Central memory CD8-positive, alpha-beta T cell (primary cell): ENCODE data around the gene ZCCHC14.

Experiments
- ATAC-seq: fragments of 150-1000 bp; cut with Tn5 transposase; replicated peaks from 2 replicates; pipeline ENCODE4 v1.10.0; 2022; ENCODE audit warnings: mild to moderate bottlenecking, moderate FRiP score, moderate number of reproducible peaks; ENCODE audit not compliant: poor library complexity, severe bottlenecking; ENCODE audit errors: extremely low read depth
- DNase-seq, 2 donors: peaks; one replicate each; pipeline ENCODE4 v3.0.0; 2021; ENCODE audit warnings: low spot score in 2 of 2
- H3K27ac Mint-ChIP-seq: one replicate; pipeline ENCODE4 v1.8.0; 2022; ENCODE audit warnings: low read depth, mild to moderate bottlenecking, moderate library complexity, mixed read lengths
- H3K27me3 Mint-ChIP-seq: one replicate; pipeline ENCODE4 v1.8.0; 2022; ENCODE audit warnings: mixed read lengths
- H3K36me3 Mint-ChIP-seq: one replicate; pipeline ENCODE4 v1.8.0; 2022; ENCODE audit warnings: mild to moderate bottlenecking, moderate library complexity, mixed read lengths; ENCODE audit not compliant: insufficient read depth
- H3K4me1 Mint-ChIP-seq: one replicate; pipeline ENCODE4 v1.8.0; 2022; ENCODE audit warnings: mixed read lengths
- H3K4me3 Mint-ChIP-seq: one replicate; pipeline ENCODE4 v1.8.0; 2022; ENCODE audit warnings: mild to moderate bottlenecking, moderate library complexity, mixed read lengths
- H3K9me3 Mint-ChIP-seq: one replicate; pipeline ENCODE4 v1.8.0; 2022; ENCODE audit warnings: mixed read lengths

Gene ZCCHC14

DNA sequence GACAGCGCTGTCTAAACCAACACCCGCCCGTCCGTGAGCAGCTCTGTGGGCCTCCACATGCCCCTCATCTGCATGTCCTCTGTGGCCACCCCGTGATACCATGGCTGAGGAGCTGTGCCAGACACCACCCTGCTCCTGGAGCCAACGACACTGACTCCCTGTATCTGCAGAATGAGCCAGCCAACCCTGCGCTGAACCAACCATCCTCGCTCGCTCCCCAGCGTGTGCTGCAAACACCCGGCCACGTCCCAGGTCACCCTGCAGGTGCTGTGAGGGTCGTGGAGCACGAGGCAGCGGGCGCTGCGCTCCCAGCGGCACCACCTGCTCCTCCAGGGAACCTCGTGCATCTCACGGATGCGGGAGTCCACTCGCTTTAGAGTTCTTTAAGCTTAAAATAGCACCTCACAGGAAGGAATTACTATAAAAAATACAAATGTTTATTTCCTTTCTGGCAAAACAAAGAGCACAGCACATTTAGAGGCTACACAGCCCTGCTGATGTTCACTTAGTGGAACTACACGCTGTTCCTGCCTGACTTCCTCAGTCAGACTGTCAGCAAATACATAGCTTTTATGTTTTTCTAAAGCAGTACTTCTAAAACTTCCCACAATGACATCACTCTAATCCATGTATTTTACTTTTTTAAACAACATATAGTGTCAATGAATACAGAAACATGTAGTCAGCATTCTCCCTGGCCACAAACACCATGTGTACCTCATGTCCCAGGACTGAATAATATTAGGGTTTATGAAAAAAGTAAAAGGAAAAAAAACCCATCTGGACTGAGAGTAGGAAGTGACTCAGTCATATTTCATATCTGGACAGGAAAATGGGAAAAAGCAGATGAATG lies 57.2 kb downstream of the ZCCHC14 start:
- H3K36me3 Mint-ChIP-seq = peaks cover 3% of the 10 kb centered on the region
- DNase-seq (no peak), ATAC-seq (no peak)
- no peaks in the 10 kb centered on the region for H3K9me3 Mint-ChIP-seq
- H3K27ac Mint-ChIP-seq = no peak overlapping the region
- H3K27me3 Mint-ChIP-seq = no peaks in the 10 kb centered on the region
- peaks cover 10% of the 10 kb centered on the region for H3K4me1 Mint-ChIP-seq
- H3K4me3 Mint-ChIP-seq = no peak overlapping the region

DNA sequence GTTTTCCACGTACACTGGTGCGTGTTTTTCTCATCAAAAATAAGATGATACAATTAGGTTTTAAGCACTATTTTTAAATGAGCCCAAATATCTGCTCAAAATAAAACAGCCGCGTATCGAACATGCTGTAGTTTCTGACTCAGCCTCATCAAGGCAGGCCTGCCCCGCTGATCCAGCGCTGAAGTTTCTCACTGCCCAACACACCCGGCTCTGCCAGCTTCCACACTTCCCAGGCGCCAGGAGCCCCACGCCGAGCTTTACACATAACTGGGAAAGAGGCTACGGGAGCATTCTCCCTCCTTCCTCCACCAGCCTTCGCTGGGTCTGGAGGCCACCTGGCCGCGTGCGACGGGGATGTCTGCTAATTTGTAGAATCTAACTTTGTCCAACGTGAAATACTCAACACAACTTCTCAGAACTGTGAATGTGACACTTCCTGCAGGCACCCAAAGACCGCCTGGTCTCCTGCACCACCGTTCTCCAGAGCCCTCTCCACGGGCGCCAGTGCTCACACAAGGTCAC lies 58.6 kb downstream of the ZCCHC14 start:
- no peaks in the 10 kb centered on the region for H3K27me3 Mint-ChIP-seq
- H3K27ac Mint-ChIP-seq = no peak overlapping the region
- DNase-seq (no peak), ATAC-seq (no peak)
- H3K4me3 Mint-ChIP-seq = no peak overlapping the region
- H3K9me3 Mint-ChIP-seq = no peaks in the 10 kb centered on the region
- H3K4me1 Mint-ChIP-seq = peaks cover 10% of the 10 kb centered on the region
- peaks cover 4% of the 10 kb centered on the region for H3K36me3 Mint-ChIP-seq

GRCh38 chr16:87432330-87432915 lies 60.4 kb downstream of the ZCCHC14 start:
- no peaks in the 10 kb centered on the region for H3K9me3 Mint-ChIP-seq
- H3K36me3 Mint-ChIP-seq = peaks cover 4% of the 10 kb centered on the region
- H3K27me3 Mint-ChIP-seq = no peaks in the 10 kb centered on the region
- H3K27ac Mint-ChIP-seq = no peak overlapping the region
- ATAC-seq = no peak
- H3K4me3 Mint-ChIP-seq = no peak overlapping the region
- H3K4me1 Mint-ChIP-seq = peaks cover 10% of the 10 kb centered on the region
- DNase-seq = no peak

- peaks cover 8% of the 10 kb centered on the region for H3K4me1 Mint-ChIP-seq
- H3K27me3 Mint-ChIP-seq = no peaks in the 10 kb centered on the region
- H3K36me3 Mint-ChIP-seq = peaks cover 4% of the 10 kb centered on the region
- H3K4me3 Mint-ChIP-seq = no peak overlapping the region
- no peak for ATAC-seq
- H3K9me3 Mint-ChIP-seq = no peaks in the 10 kb centered on the region
- no peak for DNase-seq
- no peak overlapping the region for H3K27ac Mint-ChIP-seq
These were observed 60.9 kb downstream of the ZCCHC14 start for GRCh38 chr16:87431926-87432325.

DNA sequence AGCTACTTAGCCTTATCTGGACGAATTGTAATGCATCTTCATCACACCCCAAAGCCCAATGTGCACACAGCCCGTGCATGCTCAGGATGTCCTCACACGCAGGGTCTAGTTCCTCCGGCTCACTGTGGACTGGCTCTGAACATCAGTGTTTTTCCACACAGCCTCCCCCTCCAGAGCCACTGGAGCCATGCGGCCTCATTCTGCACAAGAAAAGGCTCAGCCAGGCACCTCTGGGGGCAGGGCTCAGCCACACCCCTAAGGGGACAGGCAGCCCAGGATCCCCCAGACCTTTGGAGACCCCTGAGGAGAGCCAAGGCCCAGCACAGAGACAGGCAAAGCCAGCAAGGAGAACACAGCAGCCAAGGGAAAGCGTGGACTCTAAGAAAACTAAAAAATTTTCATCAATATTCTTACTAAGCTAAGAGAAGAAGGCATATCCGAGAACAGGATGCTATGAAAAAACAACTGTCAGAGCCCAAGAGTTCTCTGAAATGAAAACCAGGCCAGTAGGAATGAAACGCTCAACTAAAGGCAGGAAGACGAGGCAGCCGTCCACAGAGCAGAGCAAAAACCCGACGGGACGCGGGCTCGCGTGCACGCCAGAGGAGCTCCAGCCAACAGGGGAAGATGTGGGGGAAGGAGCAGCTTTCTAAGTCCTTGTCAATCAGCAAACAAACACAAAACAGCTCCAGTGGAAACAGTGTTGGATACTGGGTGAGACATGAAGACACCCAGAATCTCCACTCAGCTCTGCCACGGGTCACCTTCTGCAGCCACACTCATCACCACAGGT lies 66.2 kb downstream of the ZCCHC14 start:
- DNase-seq (no peak), ATAC-seq (no peak)
- Mint-ChIP-seq H3K36me3 (peaks cover 8% of the 10 kb centered on the region), H3K9me3 (no peaks in the 10 kb centered on the region), H3K27me3 (no peaks in the 10 kb centered on the region), H3K4me3 (no peak overlapping the region), H3K27ac (peak overlapping the region; percentile 8), H3K4me1 (peaks cover 7% of the 10 kb centered on the region)

- Mint-ChIP-seq H3K9me3 (no peaks in the 10 kb centered on the region), H3K27ac (no peak overlapping the region), H3K36me3 (peaks cover 11% of the 10 kb centered on the region), H3K4me3 (no peak overlapping the region), H3K4me1 (peaks cover 7% of the 10 kb centered on the region), H3K27me3 (no peaks in the 10 kb centered on the region)
- ATAC-seq = no peak
- DNase-seq = no peak
These were observed 66.9 kb downstream of the ZCCHC14 start for GRCh38 chr16:87425941-87426340.

DNA sequence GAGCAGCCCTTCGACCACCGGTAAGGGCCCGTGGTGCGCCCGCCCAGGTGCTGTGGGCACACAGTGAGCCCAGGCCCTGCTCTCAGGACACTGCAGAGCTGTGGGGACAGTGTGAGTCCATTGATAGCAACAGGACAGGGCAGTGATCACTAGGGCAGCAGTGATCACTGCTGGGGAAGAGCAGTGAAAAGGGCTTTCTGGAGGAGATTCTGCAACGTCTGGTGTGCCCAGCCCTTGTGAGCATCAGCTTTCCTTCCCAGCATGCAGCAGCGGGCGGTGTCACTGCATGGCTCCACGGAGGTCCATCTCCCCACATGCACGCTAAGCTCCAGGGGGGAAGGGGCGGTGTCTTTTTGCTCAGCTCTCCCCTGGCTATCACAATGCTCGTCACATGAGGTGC lies 68.6 kb downstream of the ZCCHC14 start:
- no peaks in the 10 kb centered on the region for H3K27me3 Mint-ChIP-seq
- peaks cover 11% of the 10 kb centered on the region for H3K36me3 Mint-ChIP-seq
- no peak overlapping the region for H3K4me3 Mint-ChIP-seq
- no peak for DNase-seq
- peaks cover 7% of the 10 kb centered on the region for H3K4me1 Mint-ChIP-seq
- no peak for ATAC-seq
- no peak overlapping the region for H3K27ac Mint-ChIP-seq
- no peaks in the 10 kb centered on the region for H3K9me3 Mint-ChIP-seq

GRCh38 chr16:87423429-87423828 lies 69.4 kb downstream of the ZCCHC14 start:
- Mint-ChIP-seq H3K27me3 (no peaks in the 10 kb centered on the region), H3K36me3 (peaks cover 11% of the 10 kb centered on the region), H3K4me1 (peaks cover 7% of the 10 kb centered on the region), H3K27ac (no peak overlapping the region), H3K4me3 (no peak overlapping the region), H3K9me3 (no peaks in the 10 kb centered on the region)
- ATAC-seq (no peak), DNase-seq (no peak)

DNA sequence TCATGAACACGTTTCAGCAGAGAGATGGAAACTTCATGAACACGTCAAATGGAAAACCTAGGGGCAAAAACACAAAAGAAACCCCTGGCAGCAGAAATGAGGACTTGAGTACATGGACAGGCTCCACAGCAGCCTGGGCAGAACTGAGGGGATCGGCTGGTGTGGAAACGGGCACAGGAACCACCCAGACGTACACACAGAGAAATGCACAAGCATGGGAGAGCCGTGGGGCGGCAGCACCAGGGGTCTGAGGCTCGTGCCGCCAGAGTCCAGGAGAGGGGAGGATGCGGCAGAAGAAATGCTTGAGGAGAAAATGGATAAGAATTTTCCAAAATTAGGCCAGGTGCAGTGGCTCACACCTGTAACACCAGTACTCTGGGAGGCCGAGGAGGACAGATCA lies 70.7 kb downstream of the ZCCHC14 start:
- Mint-ChIP-seq H3K4me1 (peaks cover 7% of the 10 kb centered on the region), H3K4me3 (no peak overlapping the region), H3K27ac (no peak overlapping the region), H3K36me3 (peaks cover 11% of the 10 kb centered on the region), H3K9me3 (no peaks in the 10 kb centered on the region), H3K27me3 (no peaks in the 10 kb centered on the region)
- DNase-seq (no peak), ATAC-seq (no peak)

DNA sequence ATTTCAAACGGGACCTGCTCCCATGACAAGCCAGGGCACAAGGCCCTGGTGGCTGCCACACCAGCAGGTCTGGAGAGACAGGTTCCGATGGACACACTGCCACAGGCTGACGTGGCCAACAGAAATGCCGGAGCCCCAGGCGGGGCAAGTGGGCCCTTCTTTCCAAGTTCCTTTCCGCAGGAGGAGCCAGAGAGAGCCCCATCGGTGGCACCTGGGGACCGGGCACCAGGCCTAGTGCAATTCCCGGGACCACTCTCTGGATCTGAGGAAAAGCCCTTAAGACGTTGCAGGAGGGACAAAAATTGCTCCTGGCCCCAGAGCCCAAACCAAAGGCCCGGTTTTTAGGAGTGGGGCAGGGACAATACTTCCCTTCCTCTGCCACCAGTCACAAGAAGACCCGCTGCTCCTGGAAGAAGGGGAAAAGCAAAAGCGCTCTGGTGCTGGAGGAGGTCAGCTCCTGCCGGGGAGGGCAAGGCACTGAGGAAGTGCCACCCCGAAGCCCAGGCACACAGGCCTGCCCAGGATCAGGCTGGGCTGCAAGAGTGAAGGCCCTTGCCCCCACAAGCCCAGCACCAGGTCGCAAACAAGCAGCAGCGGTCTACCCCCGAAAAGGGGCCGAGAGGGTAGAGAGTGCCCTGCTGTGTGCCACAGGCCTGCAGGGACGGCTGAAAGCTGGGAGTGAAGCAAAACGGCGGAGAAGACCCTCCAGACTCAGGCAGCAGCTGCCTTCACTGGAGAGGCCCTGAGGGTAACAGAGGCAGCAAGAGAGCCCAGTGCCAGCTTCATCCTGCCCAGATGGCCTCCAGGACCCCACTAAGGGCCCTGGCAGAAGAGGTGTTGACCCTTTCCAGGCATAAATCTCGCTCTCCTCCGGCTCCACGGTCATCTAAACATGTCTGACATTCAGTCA lies 71.6 kb downstream of the ZCCHC14 start:
- H3K27ac Mint-ChIP-seq = no peak overlapping the region
- H3K4me3 Mint-ChIP-seq = no peak overlapping the region
- H3K36me3 Mint-ChIP-seq = peaks cover 11% of the 10 kb centered on the region
- no peaks in the 10 kb centered on the region for H3K4me1 Mint-ChIP-seq
- no peak for DNase-seq
- no peaks in the 10 kb centered on the region for H3K9me3 Mint-ChIP-seq
- no peaks in the 10 kb centered on the region for H3K27me3 Mint-ChIP-seq
- ATAC-seq = no peak

- no peak for ATAC-seq
- Mint-ChIP-seq H3K4me3 (no peak overlapping the region), H3K9me3 (no peaks in the 10 kb centered on the region), H3K27ac (no peak overlapping the region), H3K4me1 (no peaks in the 10 kb centered on the region), H3K27me3 (no peaks in the 10 kb centered on the region), H3K36me3 (peaks cover 14% of the 10 kb centered on the region)
- DNase-seq = no peak
These were observed 72.5 kb downstream of the ZCCHC14 start for GRCh38 chr16:87420026-87421002.
